HG02938 (cell line): Measurements from ENCODE around the gene MAPRE2.
"Not testable (repeated sequence)": the region's sequence is repeated elsewhere in the genome, so short reads cannot be mapped to it uniquely, and the experiment has no call there.

ENCODE experiments used
- ATAC-seq: cut with Tn5 transposase; IDR thresholded peaks from one replicate; pipeline ENCODE4 v1.9.1; 2021; ENCODE audit warnings: mild to moderate bottlenecking, moderate library complexity; ENCODE audit not compliant: unreplicated experiment

Gene MAPRE2

DNA sequence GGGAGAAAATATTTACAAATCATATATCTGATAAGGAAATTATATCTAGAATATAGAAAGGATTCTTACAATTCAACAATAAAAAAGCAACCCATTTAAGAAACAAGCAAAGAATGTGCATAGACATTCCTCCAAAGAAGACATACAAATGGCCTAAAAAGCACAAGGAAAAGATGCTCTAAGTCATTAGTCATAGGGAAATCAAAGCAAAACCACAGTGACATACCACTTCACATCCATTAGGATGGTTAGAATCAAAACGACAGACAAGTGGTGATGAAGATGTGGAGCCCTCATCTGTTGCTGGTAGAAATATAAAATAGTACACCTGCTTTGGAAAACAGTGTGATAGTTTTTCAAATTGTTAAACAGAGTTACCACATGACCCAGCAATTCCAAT, 48.2 kb downstream of the MAPRE2 start:
- ATAC-seq: no peak

DNA sequence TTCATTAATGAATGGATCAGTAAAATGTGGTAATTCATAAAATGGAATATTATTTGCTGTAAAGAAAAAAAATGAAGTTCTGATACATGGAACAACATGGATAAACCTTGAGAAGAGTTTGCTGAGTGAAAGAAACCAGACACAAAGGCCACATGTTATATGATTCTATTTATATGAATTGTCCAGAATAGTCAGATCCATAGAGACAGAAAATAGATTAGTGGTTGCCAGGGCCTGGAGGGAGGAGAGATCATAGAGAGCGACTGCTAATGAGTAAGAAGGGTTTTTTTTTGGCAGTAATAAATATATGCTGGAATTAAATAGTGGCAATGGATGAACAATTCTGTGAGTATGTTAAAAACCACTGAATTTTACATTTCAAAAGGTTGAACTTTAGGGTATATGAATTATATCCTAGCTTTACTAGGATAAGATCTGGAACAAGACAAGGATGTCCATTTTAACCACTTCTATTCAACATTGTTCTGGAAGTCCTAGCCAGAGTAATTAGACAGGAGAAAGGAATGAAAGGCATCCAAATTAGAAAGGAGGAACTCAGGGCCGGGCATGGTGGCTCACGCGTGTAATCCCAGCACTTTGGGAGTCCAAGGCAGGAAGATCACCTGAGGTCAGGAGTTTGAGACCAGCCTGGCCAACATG, 48.8 kb downstream of the MAPRE2 start:
- ATAC-seq: no peak

DNA sequence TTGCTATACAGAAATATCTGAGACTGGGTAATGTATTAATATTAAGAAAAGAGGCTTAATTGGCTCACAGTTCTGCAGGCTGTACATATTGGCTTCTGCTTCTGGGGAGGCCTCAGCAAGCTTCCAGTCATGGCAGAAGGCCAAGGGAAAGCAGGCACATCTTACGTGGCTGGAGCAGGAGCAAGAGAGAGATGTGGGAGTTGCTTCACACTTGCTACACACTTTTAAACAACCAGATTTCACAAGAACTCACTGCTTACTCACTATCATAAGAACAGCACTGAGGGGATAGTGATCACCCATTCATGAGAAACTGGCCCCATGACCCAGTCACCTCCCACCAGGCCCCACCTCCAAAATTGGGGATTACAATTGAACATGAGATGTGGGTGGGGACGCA, 50.6 kb downstream of the MAPRE2 start:
- no peak for ATAC-seq

DNA sequence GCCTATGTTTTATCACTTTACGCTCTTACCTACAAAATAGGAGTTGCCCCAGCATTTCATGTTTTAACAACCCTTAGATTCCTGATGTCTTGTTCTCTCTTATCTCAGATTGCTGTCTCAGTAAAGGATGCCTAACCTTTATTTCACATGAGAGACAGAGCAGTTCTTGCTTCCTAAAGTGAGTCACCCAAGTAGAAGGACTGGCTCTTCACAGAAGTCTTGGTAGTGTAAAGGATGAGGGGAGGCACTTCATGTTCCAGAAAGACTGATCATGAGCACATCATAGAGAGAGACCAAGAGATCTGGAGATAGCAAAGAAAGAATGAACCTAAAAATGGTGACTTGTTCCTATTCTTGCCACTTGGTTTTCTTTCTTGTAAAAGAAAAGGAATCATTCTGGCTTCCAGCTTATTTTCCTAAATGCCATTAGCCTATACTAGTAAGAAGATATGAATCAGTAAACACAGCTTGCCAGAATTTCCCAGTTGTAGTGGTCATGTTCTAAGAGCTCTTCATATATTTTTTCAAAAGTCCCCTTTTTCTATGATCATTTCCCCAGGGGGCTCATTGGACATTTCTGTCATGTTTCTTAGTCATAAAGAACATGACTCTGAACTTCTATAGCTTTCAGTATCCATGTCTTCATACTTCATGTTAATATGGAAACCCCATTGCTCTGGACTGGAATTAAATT, 54.9 kb downstream of the MAPRE2 start:
- ATAC-seq: peak; percentile 92

DNA sequence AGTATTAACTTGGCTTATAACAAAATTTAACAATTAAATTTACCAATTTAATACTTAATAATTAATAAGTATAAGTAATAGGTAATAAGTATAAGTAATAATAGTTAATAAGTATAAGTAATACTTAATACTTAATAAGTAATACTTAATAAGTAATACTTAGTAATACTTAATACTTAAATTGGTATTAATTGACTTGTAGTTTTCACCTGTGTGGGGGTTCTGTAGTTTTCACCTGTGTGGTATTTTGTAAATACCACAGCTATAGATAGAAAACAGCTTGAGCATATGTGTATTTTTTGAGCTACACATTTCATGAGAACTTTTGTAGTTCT, 55.4 kb downstream of the MAPRE2 start:
- ATAC-seq: no peak

DNA sequence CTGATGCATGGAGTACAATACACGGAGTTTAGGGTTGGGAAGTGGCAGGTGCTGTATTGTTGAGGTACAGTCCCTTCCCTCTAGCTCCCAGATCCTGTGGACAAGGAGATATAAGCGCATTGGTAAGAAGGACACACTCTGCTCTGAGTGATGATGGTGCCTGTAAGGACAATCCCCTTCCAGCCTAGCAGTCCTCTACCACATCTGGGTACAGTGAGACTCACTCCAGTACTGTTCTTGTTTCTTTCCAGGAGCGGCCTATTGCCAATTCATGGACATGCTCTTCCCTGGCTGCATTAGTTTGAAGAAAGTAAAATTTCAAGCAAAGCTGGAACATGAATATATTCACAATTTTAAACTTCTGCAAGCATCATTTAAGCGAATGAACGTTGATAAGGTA, 56.0 kb downstream of the MAPRE2 start:
- no peak for ATAC-seq

DNA sequence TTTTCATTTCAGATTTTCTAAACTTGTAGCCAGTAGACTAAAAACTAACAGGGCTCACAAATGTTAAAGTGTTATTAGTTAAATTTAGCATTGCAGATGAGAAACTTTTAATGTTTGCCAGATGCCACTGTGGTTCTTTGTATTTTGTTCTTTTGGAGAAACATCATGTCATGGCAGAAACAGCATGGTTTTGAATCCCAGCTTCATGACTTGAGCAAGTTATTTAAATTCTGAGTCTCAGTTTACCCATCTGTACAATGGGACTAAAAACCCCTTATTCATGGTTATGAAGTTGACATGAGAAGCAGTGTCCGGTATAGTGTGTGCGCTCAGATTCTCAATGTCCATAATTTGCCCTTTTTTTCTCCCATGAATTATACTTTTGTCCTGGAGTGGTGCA, 56.5 kb downstream of the MAPRE2 start:
- ATAC-seq: no peak

DNA sequence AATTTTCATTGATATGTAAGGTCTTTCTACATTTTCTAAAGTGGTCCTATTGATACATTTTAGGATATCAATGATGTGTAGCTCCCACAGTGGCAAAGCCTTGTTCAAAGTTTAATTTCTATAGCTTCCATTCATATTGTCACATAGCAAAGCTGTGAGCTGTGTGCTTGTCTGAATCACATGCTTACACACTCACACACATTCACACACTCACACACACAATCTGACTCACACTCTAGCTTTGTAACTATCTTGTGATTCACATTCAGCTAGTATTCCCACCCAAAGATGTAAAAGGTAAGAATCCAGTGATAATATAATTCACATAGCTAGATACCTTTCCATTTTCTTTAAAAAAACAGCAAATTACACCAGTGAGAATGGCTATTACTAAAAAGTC, 58.7 kb downstream of the MAPRE2 start:
- ATAC-seq: no peak

DNA sequence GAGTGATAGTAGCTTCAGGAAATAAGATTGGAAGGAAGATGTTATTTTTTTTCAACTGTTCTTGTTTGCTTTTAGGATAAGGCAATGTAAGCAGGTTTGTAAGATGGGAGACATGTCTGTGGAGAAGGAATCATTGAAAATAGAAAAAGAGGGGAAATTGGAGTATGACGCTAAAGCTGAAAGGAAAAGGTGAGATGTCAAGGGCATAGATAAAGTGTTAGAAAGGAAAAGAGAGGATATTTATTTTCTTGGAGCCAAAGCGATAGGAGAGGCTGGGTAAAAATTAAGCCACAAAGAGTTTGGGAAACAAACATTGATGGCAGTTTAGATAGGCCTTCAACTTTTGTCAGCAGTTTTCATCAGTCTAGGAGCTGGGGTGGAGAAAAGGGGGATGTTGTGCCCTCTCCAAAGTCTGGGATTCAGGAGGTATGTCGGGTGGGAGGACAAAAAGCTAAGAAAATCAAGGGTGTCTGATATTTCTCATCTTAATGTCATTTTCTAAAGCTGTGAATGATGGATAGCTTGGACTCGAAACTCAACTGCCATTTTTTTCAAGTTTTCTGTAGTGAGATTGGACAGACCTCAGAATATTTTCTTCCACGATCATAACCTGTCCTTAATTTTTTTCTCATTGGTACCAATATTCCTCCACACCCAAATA, 63.3 kb downstream of the MAPRE2 start:
- no peak for ATAC-seq

DNA sequence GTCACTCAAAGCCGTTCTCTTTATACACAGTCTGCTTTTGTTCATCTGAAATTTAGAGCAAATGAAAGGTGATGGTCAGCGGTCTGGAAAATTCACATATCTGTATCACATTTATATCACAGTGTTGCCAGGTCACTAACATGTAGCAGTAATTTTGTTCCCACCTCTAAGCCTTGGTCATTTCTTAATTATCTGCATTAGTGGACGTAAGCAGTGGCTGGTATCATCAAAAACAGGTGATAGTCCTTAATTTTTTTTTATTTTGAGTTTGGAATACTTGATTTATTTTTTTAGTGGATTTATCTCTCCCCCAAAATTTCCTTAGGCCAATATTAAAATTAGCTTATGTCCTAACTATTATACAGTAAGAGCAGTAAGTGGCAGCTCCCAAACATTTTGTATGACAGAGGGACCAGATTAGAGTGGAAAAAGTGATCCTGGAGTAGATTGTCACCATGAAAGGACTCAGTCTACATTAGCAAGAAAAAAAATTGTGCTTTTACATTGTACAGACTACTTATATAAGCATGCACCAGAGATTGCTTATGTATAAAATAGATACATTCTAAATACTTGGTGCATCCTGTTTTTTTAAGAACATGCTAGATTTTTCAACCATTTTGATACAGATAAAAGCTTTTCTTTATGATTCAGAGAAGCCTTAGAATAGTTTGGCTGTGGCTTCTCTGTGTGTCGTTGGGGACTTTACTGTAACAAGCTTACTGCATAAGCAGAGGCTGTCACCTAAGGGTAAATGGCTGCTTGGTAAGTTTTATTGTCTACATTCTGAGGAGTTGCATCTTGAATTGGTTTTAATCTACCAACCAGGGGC, 65.0 kb downstream of the MAPRE2 start:
- ATAC-seq: no peak

DNA sequence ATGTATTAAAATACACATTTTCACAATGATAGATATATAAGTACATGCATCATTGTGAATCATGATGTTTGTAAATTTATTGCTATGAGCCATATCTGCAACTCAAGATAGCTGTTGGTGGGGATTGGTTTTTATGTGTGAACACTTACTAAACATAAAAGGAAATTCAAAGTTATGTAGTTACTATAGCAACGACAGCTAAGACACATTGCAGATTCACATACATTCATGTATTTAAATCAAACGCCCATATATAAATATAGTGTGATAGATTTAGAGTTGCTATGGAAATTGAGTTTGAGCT, 65.6 kb downstream of the MAPRE2 start:
- ATAC-seq: no peak

DNA sequence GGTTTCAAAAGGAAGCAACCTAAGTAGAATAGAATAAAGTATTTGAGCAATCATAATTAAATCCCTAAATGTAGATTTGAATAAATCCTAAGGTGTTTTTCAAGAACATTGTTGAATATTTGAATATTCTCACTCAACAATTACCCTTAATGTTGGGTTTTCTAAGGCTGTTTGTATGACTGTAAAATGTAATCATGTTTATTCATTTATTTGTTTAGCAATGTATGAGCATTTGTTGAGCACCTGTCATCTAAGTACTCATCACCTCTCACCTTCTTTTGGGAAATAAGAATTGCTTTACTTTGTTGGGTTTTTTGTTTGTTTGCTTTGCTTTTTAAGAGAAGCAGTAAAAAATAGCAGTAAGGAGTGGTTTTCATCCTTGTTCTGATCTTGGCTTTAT, 66.0 kb downstream of the MAPRE2 start:
- no peak for ATAC-seq

DNA sequence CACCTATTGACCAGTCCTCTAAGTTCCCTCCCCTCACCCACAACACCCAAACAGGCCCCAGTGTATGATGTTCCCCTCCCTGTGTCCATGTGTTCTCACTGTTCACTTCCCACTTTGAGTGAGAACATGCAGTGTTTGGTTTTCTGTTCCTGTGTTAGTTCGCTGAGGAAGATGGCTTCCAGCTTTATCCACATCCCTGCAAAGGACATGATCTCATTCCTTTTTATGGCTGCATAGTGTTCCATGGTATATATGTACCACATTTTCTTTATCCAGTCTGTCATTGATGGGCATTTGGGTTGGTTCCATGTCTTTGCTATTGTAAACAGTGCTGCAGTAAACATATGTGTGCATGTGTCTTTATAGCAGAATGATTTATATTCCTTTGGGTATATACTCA, 66.9 kb downstream of the MAPRE2 start:
- ATAC-seq: not testable (repeated sequence)

DNA sequence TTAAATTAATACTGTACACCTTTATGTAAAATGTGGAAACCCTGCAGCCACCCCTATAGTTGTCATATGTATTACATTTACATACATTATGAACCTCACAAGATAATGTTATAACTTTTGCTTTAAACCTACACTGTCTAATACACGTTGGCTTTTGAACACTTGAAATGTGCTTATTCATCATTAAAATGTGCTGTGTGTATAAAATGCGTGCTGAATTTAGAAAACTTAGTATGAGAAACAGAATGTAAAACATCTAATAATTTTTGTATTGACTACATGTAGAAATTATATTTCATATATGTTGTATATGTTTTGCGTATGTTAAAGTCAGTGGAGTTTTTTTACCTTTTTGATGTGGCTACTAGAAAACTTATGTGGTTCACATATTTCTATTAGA, 68.8 kb downstream of the MAPRE2 start:
- ATAC-seq: no peak

DNA sequence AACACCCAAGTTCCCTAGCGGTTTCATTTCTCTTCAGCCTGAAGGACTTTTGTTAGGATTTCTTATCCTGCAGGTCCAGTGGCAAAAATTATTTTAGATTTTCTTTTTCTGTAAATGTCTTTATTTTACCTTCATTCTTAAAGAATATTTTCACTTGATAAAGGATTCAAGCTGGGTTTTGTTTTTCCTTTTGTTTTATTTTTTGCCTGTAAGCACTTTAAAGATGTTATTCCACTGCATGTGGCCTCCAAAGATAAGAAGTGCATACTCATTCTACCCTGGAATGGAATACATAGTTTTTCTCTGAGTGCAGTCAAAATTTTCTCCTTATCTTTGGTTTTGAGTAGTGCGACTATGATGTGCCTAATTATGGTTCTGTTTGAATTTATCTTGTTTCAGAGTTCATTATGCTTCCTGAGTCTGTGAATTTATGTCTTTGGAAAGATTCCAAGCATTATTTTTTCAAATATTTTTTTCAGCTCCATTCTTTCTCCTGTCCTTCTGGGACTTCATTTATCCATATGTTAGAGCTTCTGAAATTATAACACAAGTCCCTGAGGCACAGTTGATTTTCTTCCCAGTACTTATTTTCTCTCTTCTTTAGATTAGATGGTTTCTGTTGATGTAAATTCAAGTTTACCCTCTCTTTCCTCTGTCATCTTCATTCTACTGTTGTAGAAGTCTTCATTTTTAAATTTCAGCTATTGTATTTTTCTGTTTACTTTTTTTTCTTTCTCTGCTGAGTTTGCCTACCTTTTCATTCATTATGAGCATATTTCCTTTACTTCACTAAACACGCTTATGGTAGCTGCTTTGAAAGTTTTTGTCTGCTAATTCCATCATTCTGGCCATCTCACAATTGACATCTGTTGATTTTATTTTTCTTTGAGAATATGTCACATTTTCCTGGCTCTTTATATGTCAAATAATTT, 69.6 kb downstream of the MAPRE2 start:
- no peak for ATAC-seq

DNA sequence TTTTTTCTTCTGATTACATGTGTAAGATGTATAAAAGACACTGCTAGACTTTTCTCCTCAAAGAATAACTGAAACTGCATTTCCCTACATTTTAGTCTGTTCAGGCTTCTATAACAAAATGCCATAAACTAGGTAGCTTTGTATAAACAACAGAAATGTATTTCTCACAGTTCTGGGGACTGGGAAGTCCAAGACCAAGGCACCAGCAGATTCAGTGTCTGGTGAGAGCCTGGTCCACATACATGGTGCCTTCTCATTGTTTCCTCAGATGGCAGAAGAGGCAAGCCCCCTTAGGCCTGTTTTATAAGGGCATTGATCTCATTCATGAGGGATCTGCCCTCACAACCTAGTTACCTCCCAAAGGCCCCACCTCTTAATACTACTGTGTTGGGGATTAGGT, 71.5 kb downstream of the MAPRE2 start:
- ATAC-seq: no peak

DNA sequence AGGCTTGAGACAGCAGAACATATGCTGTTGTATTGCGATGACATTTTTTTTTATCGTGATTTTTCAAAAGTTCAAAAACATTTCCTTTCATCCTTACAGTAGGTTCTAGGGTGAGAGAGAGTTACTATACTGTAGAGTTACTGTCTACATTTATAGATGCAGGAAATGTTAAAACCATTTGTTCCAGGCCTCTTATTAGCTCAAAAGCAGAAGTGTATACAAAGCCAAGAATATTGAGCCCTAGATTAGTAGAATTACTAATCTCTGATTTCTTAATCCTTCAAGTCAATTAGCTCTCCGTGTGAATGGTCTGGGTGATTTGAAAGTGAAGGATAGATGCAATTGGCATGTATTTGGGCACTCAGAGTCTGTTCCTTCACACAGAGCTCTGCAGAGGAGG, 73.1 kb downstream of the MAPRE2 start:
- no peak for ATAC-seq

DNA sequence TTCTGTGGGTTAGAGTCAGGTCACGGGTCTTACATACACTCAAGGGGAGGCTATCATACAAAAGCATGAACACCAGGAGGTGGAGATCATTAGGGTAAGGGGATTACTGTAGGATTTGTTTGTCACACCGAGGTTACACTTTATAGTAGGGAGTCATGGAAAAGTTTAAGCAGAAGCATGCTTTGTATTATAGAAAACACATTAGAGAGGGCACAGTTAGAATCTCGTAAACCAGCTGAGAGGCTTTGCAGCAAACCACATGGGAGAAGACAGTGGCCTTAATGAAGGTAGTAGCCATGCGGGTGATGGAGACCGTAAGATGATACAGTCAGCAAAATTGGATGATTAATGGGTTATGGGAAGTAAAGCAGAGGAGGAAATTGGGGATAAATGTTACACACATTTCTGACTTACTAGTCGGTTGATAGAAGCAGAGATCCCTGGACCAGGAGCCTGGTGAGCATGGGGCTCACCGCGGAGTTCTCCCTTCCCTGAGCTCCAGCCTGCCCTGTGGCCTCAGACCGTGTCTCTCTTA, 75.6 kb downstream of the MAPRE2 start:
- no peak for ATAC-seq

DNA sequence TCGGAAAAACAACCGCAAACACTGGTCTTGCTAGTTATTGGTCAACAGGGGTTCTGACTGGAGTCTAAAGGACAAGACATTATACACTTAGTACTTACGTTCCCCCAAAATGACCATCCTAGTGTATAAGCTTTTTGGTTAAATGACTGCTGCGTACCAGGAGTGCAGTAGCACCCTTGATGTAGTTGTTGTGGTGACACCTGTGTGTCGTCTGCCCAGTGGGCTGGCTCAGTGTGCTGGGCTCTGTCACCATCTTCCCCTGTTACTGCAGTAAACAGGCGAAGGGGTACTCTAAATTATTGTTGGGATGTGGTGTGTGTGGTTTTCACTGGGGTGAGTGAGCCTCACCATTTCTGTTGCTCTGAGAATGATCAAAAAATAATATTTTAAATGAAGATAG, 76.2 kb downstream of the MAPRE2 start:
- ATAC-seq: no peak

DNA sequence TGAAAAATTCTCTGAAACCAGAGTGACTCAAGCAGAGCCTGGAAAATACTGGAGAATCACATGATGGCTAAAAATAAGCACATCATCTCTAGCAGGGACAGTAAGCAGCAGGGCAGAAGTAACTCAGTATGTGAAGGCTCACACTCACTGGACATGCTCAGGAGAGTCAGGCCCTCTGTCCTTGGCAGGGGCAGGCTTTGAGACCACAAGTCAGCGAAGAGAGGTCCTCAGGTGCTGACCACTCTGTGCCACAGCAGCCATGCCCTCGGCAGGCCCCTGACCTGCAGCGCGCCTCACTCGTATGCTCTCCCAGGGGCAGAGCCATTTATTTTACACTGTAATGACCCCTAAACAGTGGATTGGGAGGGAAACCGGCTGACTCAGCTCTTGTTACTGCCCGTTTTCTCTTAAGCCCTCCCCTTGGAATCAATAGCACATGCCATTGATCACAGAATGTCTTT, 76.8 kb downstream of the MAPRE2 start:
- no peak for ATAC-seq
